ENCODE results near the gene KRT13. TPM values are rescaled to one million over a fixed set of nuclear protein-coding genes. Genes with fewer than 3 reads are reported as not detected.

Gene KRT13
- total and polyA plus RNA-seq, 4 donors: 0.13 to 3.7 (median 2.8) TPM; not detected in 1

- DNase-seq (ENCODE audit: low spot score): no peak
- TF ChIP-seq TAF1 (conservative IDR thresholded peaks at IDR 0.05): no peak
- no peak for TF ChIP-seq GABPA (IDR thresholded peaks at IDR 0.05 in 1 of 2, conservative IDR thresholded peaks at IDR 0.05 in 1 of 2)
- TF ChIP-seq CTCF (IDR thresholded peaks at IDR 0.05; ENCODE audit: low read depth, low read length, missing input control): no peak
- TF ChIP-seq EGR1 (IDR thresholded peaks at IDR 0.05; ENCODE audit: low read depth in 2 of 2): no peak
- TF ChIP-seq FOXA1 (IDR thresholded peaks at IDR 0.05): no peak
- TF ChIP-seq HNF4A (conservative IDR thresholded peaks at IDR 0.05): no peak
- no peak for TF ChIP-seq FOXA2 (IDR thresholded peaks at IDR 0.05)
- no peaks in the 10 kb centered on the region for H3K4me1 ChIP-seq (ENCODE audit: control insufficient read depth in 4 of 4, insufficient read depth in 4 of 4, low read length in 3 of 4)
- no peaks in the 10 kb centered on the region for H3K27me3 ChIP-seq (ENCODE audit: control insufficient read depth in 4 of 4, insufficient read depth in 4 of 4, low read length in 3 of 4)
- H3K4me3 ChIP-seq (ENCODE audit: low read depth in 1 of 3, low read length in 3 of 3): no peak overlapping the region
- no peak overlapping the region for H3K27ac ChIP-seq (ENCODE audit: low read depth in 1 of 2, low read length in 2 of 2)
- H3K9me3 ChIP-seq (ENCODE audit: control insufficient read depth in 4 of 4, low read length in 3 of 4): no peaks in the 10 kb centered on the region
- H3K36me3 ChIP-seq (ENCODE audit: control insufficient read depth in 4 of 4, insufficient read depth in 3 of 4, low read depth in 1 of 4, low read length in 3 of 4): no peaks in the 10 kb centered on the region
- H3K9ac ChIP-seq (ENCODE audit: low read depth in 1 of 2, low read length in 2 of 2): no peak overlapping the region
- 87% methylated on average over 5 of the region's 5 CpGs for WGBS
Observed at GRCh38 chr17:41513168-41513547, 7.7 kb upstream of the KRT13 start.

GRCh38 chr17:41512546-41513167 is 7.2 kb upstream of the KRT13 start:
- H3K4me3 ChIP-seq (ENCODE audit: low read depth in 1 of 3, low read length in 3 of 3): no peak overlapping the region
- 57% methylated on average over 7 of the region's 7 CpGs for WGBS

GRCh38 chr17:41511716-41512115 is 6.3 kb upstream of the KRT13 start:
- WGBS: 80% methylated on average over 10 of the region's 10 CpGs
- H3K27me3 ChIP-seq (ENCODE audit: control insufficient read depth in 4 of 4, insufficient read depth in 4 of 4, low read length in 3 of 4): no peaks in the 10 kb centered on the region

More at GRCh38 chr17:41512546-41513167, 7.2 kb upstream of the KRT13 start:
- TF ChIP-seq HNF4G (IDR thresholded peaks at IDR 0.05) (no peak), NR2F2 (IDR thresholded peaks at IDR 0.05) (no peak)
- no peaks in the 10 kb centered on the region for H3K9me3 ChIP-seq (ENCODE audit: control insufficient read depth in 4 of 4, low read length in 3 of 4)
- no peaks in the 10 kb centered on the region for H3K4me1 ChIP-seq (ENCODE audit: control insufficient read depth in 4 of 4, insufficient read depth in 4 of 4, low read length in 3 of 4)
- DNase-seq (ENCODE audit: low spot score): no peak
- H3K27me3 ChIP-seq (ENCODE audit: control insufficient read depth in 4 of 4, insufficient read depth in 4 of 4, low read length in 3 of 4): no peaks in the 10 kb centered on the region
- H3K27ac ChIP-seq (ENCODE audit: low read depth in 1 of 2, low read length in 2 of 2): no peak overlapping the region
- no peaks in the 10 kb centered on the region for H3K36me3 ChIP-seq (ENCODE audit: control insufficient read depth in 4 of 4, insufficient read depth in 3 of 4, low read depth in 1 of 4, low read length in 3 of 4)
- H3K9ac ChIP-seq (ENCODE audit: low read depth in 1 of 2, low read length in 2 of 2): no peak overlapping the region

More at GRCh38 chr17:41511716-41512115, 6.3 kb upstream of the KRT13 start:
- no peaks in the 10 kb centered on the region for H3K9me3 ChIP-seq (ENCODE audit: control insufficient read depth in 4 of 4, low read length in 3 of 4)
- H3K4me3 ChIP-seq (ENCODE audit: low read depth in 1 of 3, low read length in 3 of 3): no peak overlapping the region
- no peaks in the 10 kb centered on the region for H3K4me1 ChIP-seq (ENCODE audit: control insufficient read depth in 4 of 4, insufficient read depth in 4 of 4, low read length in 3 of 4)
- H3K9ac ChIP-seq (ENCODE audit: low read depth in 1 of 2, low read length in 2 of 2): no peak overlapping the region
- no peak for DNase-seq (ENCODE audit: low spot score)
- no peaks in the 10 kb centered on the region for H3K36me3 ChIP-seq (ENCODE audit: control insufficient read depth in 4 of 4, insufficient read depth in 3 of 4, low read depth in 1 of 4, low read length in 3 of 4)
- H3K27ac ChIP-seq (ENCODE audit: low read depth in 1 of 2, low read length in 2 of 2): no peak overlapping the region
- TF ChIP-seq EGR1 (IDR thresholded peaks at IDR 0.05; ENCODE audit: low read depth in 2 of 2) (no peak), FOXA2 (IDR thresholded peaks at IDR 0.05) (no peak), HNF4A (conservative IDR thresholded peaks at IDR 0.05) (no peak), RXRA (IDR thresholded peaks at IDR 0.05) (no peak), ZBTB33 (IDR thresholded peaks at IDR 0.05) (no peak), NR2F2 (IDR thresholded peaks at IDR 0.05) (no peak), TAF1 (conservative IDR thresholded peaks at IDR 0.05) (no peak), MAX (IDR thresholded peaks at IDR 0.05) (no peak), YY1 (IDR thresholded peaks at IDR 0.05) (no peak), REST (IDR thresholded peaks at IDR 0.05) (no peak)
